ENCODE measurements around the gene INTS1. TPM values are rescaled to one million over a fixed set of nuclear protein-coding genes. Genes with fewer than 3 reads are reported as not detected.

INTS1 gene
- total RNA-seq, 1 donor from 2014 or later: 81.9 TPM

DNA sequence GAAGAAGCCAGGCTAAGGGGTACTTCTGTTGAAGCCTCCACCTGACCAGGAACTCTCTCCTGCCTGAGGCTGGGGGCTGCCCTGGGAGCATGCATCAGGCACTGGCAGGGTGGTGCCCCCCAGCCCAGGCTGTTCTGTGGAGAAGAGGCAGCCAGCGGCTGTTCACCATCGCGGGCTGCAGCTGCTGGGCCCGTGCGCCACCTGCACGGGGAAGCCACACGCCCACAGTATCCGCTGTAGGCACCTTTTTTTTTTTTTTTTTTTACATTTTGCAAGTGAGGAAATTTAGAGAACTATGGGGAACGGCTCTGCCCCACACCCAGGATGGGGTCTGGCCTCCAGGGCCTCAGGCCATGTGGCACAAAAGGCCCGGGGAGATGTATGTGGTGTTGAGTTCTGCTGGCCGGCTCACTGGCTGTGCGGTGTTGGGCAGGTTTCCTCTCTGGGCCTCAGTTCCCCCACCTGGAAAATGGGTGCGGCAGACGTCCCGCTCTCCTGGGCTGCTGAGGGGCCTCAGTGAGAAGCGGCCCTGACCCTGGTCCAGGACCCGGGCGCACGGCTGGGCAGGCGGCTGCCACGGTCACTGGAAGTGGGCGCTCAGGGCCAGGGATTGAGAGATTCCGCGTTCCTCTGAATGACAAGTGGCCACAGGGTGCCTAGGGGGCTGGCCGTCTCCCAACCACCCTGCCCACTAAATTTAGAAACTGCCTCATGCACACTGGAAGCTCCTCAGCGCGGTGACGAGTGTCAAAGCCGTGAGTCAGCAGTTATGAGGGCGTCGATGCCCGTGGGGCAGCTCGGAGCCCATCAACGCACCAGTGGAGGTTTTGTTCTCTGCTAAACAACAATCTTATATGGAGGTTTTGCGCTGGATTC lies 8.8 kb upstream of the INTS1 start:
- Histone ChIP-seq H2AFZ (ENCODE audit: low read depth, low read length) (peak overlapping the region; percentile 67), H3K27me3 (ENCODE audit: insufficient read depth, low read length) (no peaks in the 10 kb centered on the region), H3K9ac (ENCODE audit: low read length) (peak overlapping the region; percentile 76), H3K27ac (ENCODE audit: low read depth, low read length) (peak overlapping the region; percentile 91), H3K4me1 (ENCODE audit: insufficient read depth, low read length) (peaks cover 21% of the 10 kb centered on the region), H3K36me3 (ENCODE audit: insufficient read depth, low read length) (no peaks in the 10 kb centered on the region), H3K4me2 (ENCODE audit: low read length) (peak overlapping the region; percentile 79), H4K20me1 (ENCODE audit: insufficient read depth, low read length) (no peaks in the 10 kb centered on the region), H3K79me2 (ENCODE audit: insufficient read depth, low read length) (no peaks in the 10 kb centered on the region), H3K9me3 (ENCODE audit: insufficient read depth, low read depth, low read length) (no peaks in the 10 kb centered on the region), H3K4me3 (ENCODE audit: insufficient read depth, low read depth, low read length) (peak overlapping the region; percentile 36)
- H3K9me3 Mint-ChIP-seq (ENCODE audit: unreplicated experiment): no peaks in the 10 kb centered on the region
- no peak for FAIRE-seq
- no peak overlapping the region for H3K4me3 Mint-ChIP-seq (ENCODE audit: unreplicated experiment)
- TF ChIP-seq, protein P1, sequence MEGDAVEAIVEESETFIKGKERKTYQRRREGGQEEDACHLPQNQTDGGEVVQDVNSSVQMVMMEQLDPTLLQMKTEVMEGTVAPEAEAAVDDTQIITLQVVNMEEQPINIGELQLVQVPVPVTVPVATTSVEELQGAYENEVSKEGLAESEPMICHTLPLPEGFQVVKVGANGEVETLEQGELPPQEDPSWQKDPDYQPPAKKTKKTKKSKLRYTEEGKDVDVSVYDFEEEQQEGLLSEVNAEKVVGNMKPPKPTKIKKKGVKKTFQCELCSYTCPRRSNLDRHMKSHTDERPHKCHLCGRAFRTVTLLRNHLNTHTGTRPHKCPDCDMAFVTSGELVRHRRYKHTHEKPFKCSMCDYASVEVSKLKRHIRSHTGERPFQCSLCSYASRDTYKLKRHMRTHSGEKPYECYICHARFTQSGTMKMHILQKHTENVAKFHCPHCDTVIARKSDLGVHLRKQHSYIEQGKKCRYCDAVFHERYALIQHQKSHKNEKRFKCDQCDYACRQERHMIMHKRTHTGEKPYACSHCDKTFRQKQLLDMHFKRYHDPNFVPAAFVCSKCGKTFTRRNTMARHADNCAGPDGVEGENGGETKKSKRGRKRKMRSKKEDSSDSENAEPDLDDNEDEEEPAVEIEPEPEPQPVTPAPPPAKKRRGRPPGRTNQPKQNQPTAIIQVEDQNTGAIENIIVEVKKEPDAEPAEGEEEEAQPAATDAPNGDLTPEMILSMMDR (IDR thresholded peaks at IDR 0.05; ENCODE audit: insufficient read depth, low read depth, low read length): no peak
- no peak for TF ChIP-seq EZH2 (IDR thresholded peaks at IDR 0.05; ENCODE audit: insufficient read depth, low read length)
- H3K4me1 Mint-ChIP-seq (ENCODE audit: low read depth, unreplicated experiment): no peaks in the 10 kb centered on the region
- DNase-seq (ENCODE audit: low read depth): peak; percentile 79
- H3K27ac Mint-ChIP-seq (ENCODE audit: unreplicated experiment): no peak overlapping the region
- no peaks in the 10 kb centered on the region for H3K27me3 Mint-ChIP-seq (ENCODE audit: low read depth, unreplicated experiment)
- H3K36me3 Mint-ChIP-seq (ENCODE audit: low read depth, unreplicated experiment): peaks cover 1% of the 10 kb centered on the region

- H3K27me3 ChIP-seq (ENCODE audit: insufficient read depth, low read length): no peaks in the 10 kb centered on the region
- no peak overlapping the region for H3K27ac Mint-ChIP-seq (ENCODE audit: unreplicated experiment)
- H3K27ac ChIP-seq (ENCODE audit: low read depth, low read length): no peak overlapping the region
- peaks cover 20% of the 10 kb centered on the region for H3K4me1 ChIP-seq (ENCODE audit: insufficient read depth, low read length)
- H3K27me3 Mint-ChIP-seq (ENCODE audit: low read depth, unreplicated experiment): no peaks in the 10 kb centered on the region
- DNase-seq (ENCODE audit: low read depth): no peak
- no peaks in the 10 kb centered on the region for H3K36me3 ChIP-seq (ENCODE audit: insufficient read depth, low read length)
- no peaks in the 10 kb centered on the region for H3K9me3 Mint-ChIP-seq (ENCODE audit: unreplicated experiment)
- H3K9ac ChIP-seq (ENCODE audit: low read length): no peak overlapping the region
- no peak overlapping the region for H2AFZ ChIP-seq (ENCODE audit: low read depth, low read length)
- FAIRE-seq: no peak
- no peaks in the 10 kb centered on the region for H4K20me1 ChIP-seq (ENCODE audit: insufficient read depth, low read length)
- peaks cover 1% of the 10 kb centered on the region for H3K36me3 Mint-ChIP-seq (ENCODE audit: low read depth, unreplicated experiment)
- TF ChIP-seq EZH2 (IDR thresholded peaks at IDR 0.05; ENCODE audit: insufficient read depth, low read length): no peak
- TF ChIP-seq, protein P1 (IDR thresholded peaks at IDR 0.05; ENCODE audit: insufficient read depth, low read depth, low read length): no peak
- H3K4me1 Mint-ChIP-seq (ENCODE audit: low read depth, unreplicated experiment): no peaks in the 10 kb centered on the region
- no peak overlapping the region for H3K4me3 Mint-ChIP-seq (ENCODE audit: unreplicated experiment)
- H3K9me3 ChIP-seq (ENCODE audit: insufficient read depth, low read depth, low read length): no peaks in the 10 kb centered on the region
- no peak overlapping the region for H3K4me2 ChIP-seq (ENCODE audit: low read length)
- no peak overlapping the region for H3K4me3 ChIP-seq (ENCODE audit: insufficient read depth, low read depth, low read length)
- H3K79me2 ChIP-seq (ENCODE audit: insufficient read depth, low read length): no peaks in the 10 kb centered on the region
Measured at GRCh38 chr7:1511444-1512422, 7.5 kb upstream of the INTS1 start.
